GM12878 (cell line): ENCODE results near the gene MLLT3. TPM values are rescaled to one million over a fixed set of nuclear protein-coding genes. Genes with fewer than 3 reads are reported as not detected.

Experiments used
- ATAC-seq: fragments of 200-7000 bp; cut with Tn5 transposase; 3 replicates; pipeline ENCODE4 v1.9.1; 2020; ENCODE audit warnings: mild to moderate bottlenecking, moderate library complexity
- BruUV-seq: library from RNA; stranded (reverse); fragments of 400-500 nt; replicated peaks from 2 replicates; lab custom pipeline; 2021; lab: Mats Ljungman, UMichigan
- CTCF ChIA-PET: fragments of 300-600 bp; sonication (Branson Sonifier 250); formaldehyde crosslinking; extraction: SDS; loops from one replicate; lab custom pipeline; 2021; ENCODE audit warnings: inconsistent platforms; lab: Yijun Ruan, JAX
- POLR2A ChIA-PET: fragments of 350-600 bp; formaldehyde crosslinking; extraction: SDS; loops from one replicate; lab custom pipeline; 2021; ENCODE audit warnings: inconsistent platforms; lab: Charles Lee
- RAD21 ChIA-PET: fragments of 300-600 bp; sonication (Branson Sonifier 250); formaldehyde crosslinking; loops from one replicate; lab custom pipeline; 2023; ENCODE audit warnings: antibody characterized with exemption; ENCODE audit not compliant: unreplicated experiment; lab: Charles Lee
- SMC1A ChIA-PET: fragments of 300-600 bp; sonication (Branson Sonifier 250); formaldehyde crosslinking; loops from one replicate; lab custom pipeline; 2023; ENCODE audit not compliant: unreplicated experiment, uncharacterized antibody; lab: Charles Lee
- DNase-seq: peaks from one replicate; pipeline ENCODE4 v3.0.0-alpha.2; 2011; ENCODE audit warnings: low read depth, low spot score
- FAIRE-seq: peaks from 3 replicates; lab custom pipeline; 2011; peaks lifted over from hg19 to GRCh38; lab: Jason Lieb, UNC
- H2AFZ ChIP-seq: 2 replicates; pipeline ENCODE4 v1.6.0; 2011; ENCODE audit warnings: low read depth, low read length, control low read depth; ENCODE audit not compliant: control insufficient read depth
- H3K27ac ChIP-seq: 2 replicates; pipeline ENCODE4 v1.5.1; 2011; ENCODE audit warnings: control low read depth; ENCODE audit not compliant: control insufficient read depth, insufficient read depth
- H3K27me3 ChIP-seq, 2 experiments: replicated peaks in 1 of 2; 2 replicates each; pipeline versions ENCODE4 v1.6.0 to v1.6.1; 2011; ENCODE audit warnings: low read length in 1 of 2; ENCODE audit not compliant: control insufficient read depth in 2 of 2, insufficient read depth in 2 of 2
- H3K36me3 ChIP-seq, 2 experiments: 2 replicates each; pipeline ENCODE4 v1.5.1; 2011; ENCODE audit warnings: low read length in 1 of 2; ENCODE audit not compliant: control insufficient read depth in 2 of 2, insufficient read depth in 2 of 2
- H3K4me1 ChIP-seq: 2 replicates; pipeline ENCODE4 v1.6.1; 2011; ENCODE audit warnings: mild to moderate bottlenecking, low read length, moderate library complexity, mixed read lengths; ENCODE audit not compliant: control insufficient read depth, insufficient read depth
- H3K4me2 ChIP-seq: 2 replicates; pipeline ENCODE4 v1.6.0; 2011; ENCODE audit warnings: control low read depth; ENCODE audit not compliant: control insufficient read depth, insufficient read depth
- H3K4me3 ChIP-seq: fragments of 200-600 bp; sonication (generic); 2 replicates; pipeline ENCODE4 v1.5.1; 2016
- H3K79me2 ChIP-seq: 2 replicates; pipeline ENCODE4 v1.6.0; 2011; ENCODE audit warnings: low read length; ENCODE audit not compliant: control insufficient read depth, insufficient read depth
- H3K9ac ChIP-seq: 2 replicates; pipeline ENCODE4 v1.8.0; 2011; ENCODE audit warnings: low read length, control low read depth, mixed read lengths; ENCODE audit not compliant: control insufficient read depth, insufficient read depth
- H3K9me3 ChIP-seq: replicated peaks from 3 replicates; pipeline ENCODE4 v1.5.1; 2011; ENCODE audit warnings: mild to moderate bottlenecking, low read length; ENCODE audit not compliant: control insufficient read depth, insufficient read depth
- H4K20me1 ChIP-seq: 2 replicates; pipeline ENCODE4 v1.6.0; 2011; ENCODE audit not compliant: control insufficient read depth, insufficient read depth
- CHD4 ChIP-seq: fragments of 200-600 bp; sonication (generic); IDR thresholded peaks from 2 replicates; pipeline ENCODE4 v1.6.1; 2016; ENCODE audit warnings: mild to moderate bottlenecking
- IRF4 ChIP-seq: IDR thresholded peaks from 2 replicates; pipeline ENCODE4 v1.6.1; 2011; ENCODE audit warnings: low read depth, low read length
- NFIC ChIP-seq: IDR thresholded peaks from 2 replicates; pipeline ENCODE4 v1.6.1; 2012; ENCODE audit warnings: low read depth, mild to moderate bottlenecking, inconsistent platforms, low read length, moderate library complexity
- NFXL1 ChIP-seq: fragments of 450-650 bp; IDR thresholded peaks from 2 replicates; pipeline ENCODE4 v1.6.1; 2017; ENCODE audit warnings: antibody characterized with exemption, mild to moderate bottlenecking, borderline replicate concordance
- PAX8 ChIP-seq: fragments of 450-650 bp; IDR thresholded peaks from 2 replicates; pipeline ENCODE4 v1.6.1; 2017; ENCODE audit warnings: mild to moderate bottlenecking, moderate library complexity
- PBX3 ChIP-seq: IDR thresholded peaks from 2 replicates; pipeline ENCODE4 v1.6.1; 2011; ENCODE audit warnings: mild to moderate bottlenecking, low read depth, low read length, moderate library complexity; ENCODE audit not compliant: insufficient replicate concordance
- POLR2AphosphoS5 ChIP-seq: IDR thresholded peaks from 2 replicates; pipeline ENCODE4 v1.6.1; 2011; ENCODE audit warnings: mild to moderate bottlenecking, low read length, inconsistent platforms
- WGBS: methylation state at CpG from one replicate; pipeline ENCODE4 v1.1.6; 2016; ENCODE audit warnings: low lambda C conversion rate; ENCODE audit not compliant: insufficient replicate concordance, insufficient coverage; ENCODE audit errors: missing lambda C conversion rate; 5-methylcytosine and 5-hydroxymethylcytosine counted together
- in situ Hi-C: fragments of 300-500 bp; cut with MboI; formaldehyde crosslinking; loops from 9 replicates; pipeline ENCODE4 v1.14.3; 2018; ENCODE audit warnings: mixed read lengths
- intact Hi-C: fragments of 100-400 bp; cut with micrococcal nuclease; formaldehyde crosslinking; loops from one replicate; pipeline ENCODE4 v1.14.2; 2022; ENCODE audit not compliant: unreplicated experiment
- polyA plus RNA-seq, 11 experiments: library from polyadenylated mRNA; depleted of rRNA in 4 of 11; unstranded in 6 of 11; stranded (reverse) in 5 of 11; fragments of >200 nt; fragmentation: Nextera tagmentation in 4 of 11; fragmentation: Illumina TruSeq in 1 of 11; extraction: Ambion mirVana in 4 of 11; extraction: Trizol in 1 of 11; gene quantifications; 1 replicate in 1 of 11; 2 replicates in 10 of 11; pipeline versions ENCODE4 v1.2.1 to v1.2.3, GENCODE V29; 2011 to 2016; ENCODE audit warnings: inconsistent platforms in 2 of 11, missing spikeins in 2 of 11, low read depth in 1 of 11
- total RNA-seq, 4 experiments: library from RNA; depleted of rRNA in 3 of 4; stranded (reverse); fragments of >200 nt in 3 of 4; fragmentation: Illumina TruSeq in 1 of 4; extraction: Trizol in 1 of 4; gene quantifications; 2 replicates each; pipeline versions ENCODE4 v1.2.1 to v1.2.3, GENCODE V29; 2013 to 2021
- TF ChIP-seq, protein P1 (sequence below): IDR thresholded peaks from 2 replicates; pipeline ENCODE4 v1.6.1; 2012; ENCODE audit warnings: low read depth, low read length, improper control_type of control experiment
- TF ChIP-seq, protein P2 (sequence below): IDR thresholded peaks from 2 replicates; pipeline ENCODE4 v1.6.1; 2012; ENCODE audit warnings: low read depth, low read length, improper control_type of control experiment
- TF ChIP-seq, protein P3 (sequence below): fragments of 450-650 bp; formaldehyde crosslinking; IDR thresholded peaks from 2 replicates; pipeline ENCODE4 v1.4.0; 2022; ENCODE audit warnings: mild to moderate bottlenecking, moderate library complexity

MLLT3 gene
- total and polyA plus RNA-seq, 10 of the 15 experiments (the other 5 are each of a cell fraction or from before 2014, with no cell fraction given) = 17.7 to 72.3 (median 35.6) TPM

GRCh38 chr9:20333991-20334390, 288.3 kb downstream of the MLLT3 start:
- H3K4me3 ChIP-seq = no peak overlapping the region

GRCh38 chr9:20331095-20331685, 291.1 kb downstream of the MLLT3 start:
- intact Hi-C loops (no loop called here), in situ Hi-C loops (no loop called here)
- 0 out of 2 replicates have a peak overlapping the region, but pooled peaks have one; percentile 42 for H3K4me2 ChIP-seq
- 34% methylated on average over 5 of the region's 5 CpGs for WGBS
- H3K27me3 ChIP-seq = no peaks in the 10 kb centered on the region; a peak in 1 of 4 replicates
- CTCF ChIA-PET = no interaction called here
- no peak overlapping the region for H3K4me3 ChIP-seq
- POLR2A ChIA-PET = interaction anchor here (1.0 kb wide), 1 partner anchor 11 kb away, joined by 3 read pairs; no protein-coding TSS in a partner anchor
- H3K79me2 ChIP-seq = no peaks in the 10 kb centered on the region
- H3K27ac ChIP-seq = no peak overlapping the region
- peaks cover 5% of the 10 kb centered on the region; the same call in 1 of the 2 replicates for H3K4me1 ChIP-seq
- H3K9me3 ChIP-seq = no peaks in the 10 kb centered on the region
- SMC1A ChIA-PET = no interaction called here
- no peak overlapping the region for H3K9ac ChIP-seq
- DNase-seq = no peak
- RAD21 ChIA-PET = no interaction called here
- BruUV-seq = no TSS peak
- no peaks in the 10 kb centered on the region for H3K36me3 ChIP-seq
- ATAC-seq = peak; percentile 73
- FAIRE-seq = peak; percentile 7
- H4K20me1 ChIP-seq = no peaks in the 10 kb centered on the region
- no peak overlapping the region for H2AFZ ChIP-seq
- TF ChIP-seq, protein P1, sequence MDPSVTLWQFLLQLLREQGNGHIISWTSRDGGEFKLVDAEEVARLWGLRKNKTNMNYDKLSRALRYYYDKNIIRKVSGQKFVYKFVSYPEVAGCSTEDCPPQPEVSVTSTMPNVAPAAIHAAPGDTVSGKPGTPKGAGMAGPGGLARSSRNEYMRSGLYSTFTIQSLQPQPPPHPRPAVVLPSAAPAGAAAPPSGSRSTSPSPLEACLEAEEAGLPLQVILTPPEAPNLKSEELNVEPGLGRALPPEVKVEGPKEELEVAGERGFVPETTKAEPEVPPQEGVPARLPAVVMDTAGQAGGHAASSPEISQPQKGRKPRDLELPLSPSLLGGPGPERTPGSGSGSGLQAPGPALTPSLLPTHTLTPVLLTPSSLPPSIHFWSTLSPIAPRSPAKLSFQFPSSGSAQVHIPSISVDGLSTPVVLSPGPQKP = no peak
- TF ChIP-seq NFXL1 (no peak), CHD4 (no peak), IRF4 (peak; percentile 51; the same call in 1 of the 2 replicates), NFIC (peak; percentile 25; the same call in 1 of the 2 replicates), PBX3 (no peak)
- TF ChIP-seq, protein P2, sequence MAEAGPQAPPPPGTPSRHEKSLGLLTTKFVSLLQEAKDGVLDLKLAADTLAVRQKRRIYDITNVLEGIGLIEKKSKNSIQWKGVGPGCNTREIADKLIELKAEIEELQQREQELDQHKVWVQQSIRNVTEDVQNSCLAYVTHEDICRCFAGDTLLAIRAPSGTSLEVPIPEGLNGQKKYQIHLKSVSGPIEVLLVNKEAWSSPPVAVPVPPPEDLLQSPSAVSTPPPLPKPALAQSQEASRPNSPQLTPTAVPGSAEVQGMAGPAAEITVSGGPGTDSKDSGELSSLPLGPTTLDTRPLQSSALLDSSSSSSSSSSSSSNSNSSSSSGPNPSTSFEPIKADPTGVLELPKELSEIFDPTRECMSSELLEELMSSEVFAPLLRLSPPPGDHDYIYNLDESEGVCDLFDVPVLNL = no peak
- TF ChIP-seq, protein P3, sequence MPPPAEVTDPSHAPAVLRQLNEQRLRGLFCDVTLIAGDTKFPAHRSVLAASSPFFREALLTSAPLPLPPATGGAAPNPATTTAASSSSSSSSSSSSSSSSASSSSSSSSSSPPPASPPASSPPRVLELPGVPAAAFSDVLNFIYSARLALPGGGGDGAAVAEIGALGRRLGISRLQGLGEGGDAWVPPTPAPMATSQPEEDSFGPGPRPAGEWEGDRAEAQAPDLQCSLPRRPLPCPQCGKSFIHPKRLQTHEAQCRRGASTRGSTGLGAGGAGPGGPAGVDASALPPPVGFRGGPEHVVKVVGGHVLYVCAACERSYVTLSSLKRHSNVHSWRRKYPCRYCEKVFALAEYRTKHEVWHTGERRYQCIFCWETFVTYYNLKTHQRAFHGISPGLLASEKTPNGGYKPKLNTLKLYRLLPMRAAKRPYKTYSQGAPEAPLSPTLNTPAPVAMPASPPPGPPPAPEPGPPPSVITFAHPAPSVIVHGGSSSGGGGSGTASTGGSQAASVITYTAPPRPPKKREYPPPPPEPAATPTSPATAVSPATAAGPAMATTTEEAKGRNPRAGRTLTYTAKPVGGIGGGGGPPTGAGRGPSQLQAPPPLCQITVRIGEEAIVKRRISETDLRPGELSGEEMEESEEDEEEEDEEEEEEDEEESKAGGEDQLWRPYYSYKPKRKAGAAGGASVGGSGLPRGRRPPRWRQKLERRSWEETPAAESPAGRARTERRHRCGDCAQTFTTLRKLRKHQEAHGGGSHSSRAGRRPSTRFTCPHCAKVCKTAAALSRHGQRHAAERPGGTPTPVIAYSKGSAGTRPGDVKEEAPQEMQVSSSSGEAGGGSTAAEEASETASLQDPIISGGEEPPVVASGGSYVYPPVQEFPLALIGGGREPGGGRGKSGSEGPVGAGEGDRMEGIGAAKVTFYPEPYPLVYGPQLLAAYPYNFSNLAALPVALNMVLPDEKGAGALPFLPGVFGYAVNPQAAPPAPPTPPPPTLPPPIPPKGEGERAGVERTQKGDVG (CRISPR knock-in tag) = no peak

More at GRCh38 chr9:20333991-20334390, 288.3 kb downstream of the MLLT3 start:
- H3K4me2 ChIP-seq = no peak overlapping the region
- DNase-seq (no peak), FAIRE-seq (no peak), ATAC-seq (no peak)
- H3K4me1 ChIP-seq = peaks cover 5% of the 10 kb centered on the region; the same call in 1 of the 2 replicates
- TF ChIP-seq PAX8 (no peak), POLR2AphosphoS5 (0 out of 2 replicates have a peak, but pooled peaks have one; percentile 16)
- BruUV-seq = no TSS peak
- intact Hi-C loops = no loop called here
- in situ Hi-C loops = no loop called here
- POLR2A ChIA-PET = no interaction called here
- RAD21 ChIA-PET = interaction anchor here (1.5 kb wide), 1 partner anchor 14 kb away, joined by 3 read pairs; no protein-coding TSS in a partner anchor
- SMC1A ChIA-PET = interaction anchor here (1.1 to 3.0 kb wide), 5 partner anchors 9 to 38 kb away, joined by 3 to 14 read pairs (median 4); no protein-coding TSS in a partner anchor
- H3K27me3 ChIP-seq = no peaks in the 10 kb centered on the region; a peak in 1 of 4 replicates
- H4K20me1 ChIP-seq = no peaks in the 10 kb centered on the region
- no peaks in the 10 kb centered on the region for H3K9me3 ChIP-seq
- CTCF ChIA-PET = no interaction called here
- H3K79me2 ChIP-seq = no peaks in the 10 kb centered on the region
- no peak overlapping the region for H3K27ac ChIP-seq
- no peak overlapping the region for H3K9ac ChIP-seq
- H2AFZ ChIP-seq = no peak overlapping the region
- WGBS = 63% methylated on average over 5 of the region's 5 CpGs
- H3K36me3 ChIP-seq = no peaks in the 10 kb centered on the region
